WTC11 (cell line): ENCODE measurements around the gene REEP2. TPM values are rescaled to one million over a fixed set of nuclear protein-coding genes. Genes with fewer than 3 reads are reported as not detected.

Experiments used
- ATAC-seq: fragments of 200-7000 bp; cut with Tn5 transposase; 2 replicates; pipeline ENCODE4 v1.10.0; 2021; ENCODE audit warnings: mild to moderate bottlenecking, moderate library complexity
- CTCF ChIA-PET: fragments of 300-600 bp; sonication (Branson Sonifier 250); formaldehyde crosslinking; loops from one replicate; lab custom pipeline; 2021; ENCODE audit warnings: antibody characterized with exemption; lab: Charles Lee
- POLR2A ChIA-PET: fragments of 350-600 bp; sonication (Branson Sonifier 250); formaldehyde crosslinking; loops from one replicate; lab custom pipeline; 2021; ENCODE audit warnings: antibody characterized with exemption; lab: Charles Lee
- DNase-seq: peaks from one replicate; pipeline ENCODE4 v3.0.0; 2021; ENCODE audit warnings: low spot score
- H3K27ac Mint-ChIP-seq: 2 replicates; pipeline ENCODE4 v1.8.0; 2021; ENCODE audit warnings: mixed read lengths
- H3K27me3 Mint-ChIP-seq: 2 replicates; pipeline ENCODE4 v1.8.0; 2021; ENCODE audit warnings: low read depth, mild to moderate bottlenecking, moderate library complexity, mixed read lengths
- H3K36me3 Mint-ChIP-seq: 2 replicates; pipeline ENCODE4 v1.8.0; 2021; ENCODE audit warnings: mixed read lengths
- H3K4me1 Mint-ChIP-seq: 2 replicates; pipeline ENCODE4 v1.8.0; 2022; ENCODE audit warnings: mixed read lengths
- H3K4me3 Mint-ChIP-seq: 2 replicates; pipeline ENCODE4 v1.8.0; 2021; ENCODE audit warnings: mild to moderate bottlenecking, moderate library complexity, mixed read lengths
- H3K9me3 Mint-ChIP-seq: 2 replicates; pipeline ENCODE4 v1.8.0; 2021; ENCODE audit warnings: mixed read lengths
- CBFB ChIP-seq: sonication (generic); formaldehyde crosslinking; IDR thresholded peaks from 2 replicates; pipeline ENCODE4 v1.8.1; 2022; ENCODE audit warnings: mild to moderate bottlenecking, low read depth, missing genetic modification reagents
- EMX1 ChIP-seq: fragments of 250-450 bp; sonication (Bioruptor Pico); IDR thresholded peaks from 2 replicates; pipeline ENCODE4 v1.8.0; 2021; ENCODE audit warnings: mild to moderate bottlenecking
- ESRRA ChIP-seq: sonication (generic); formaldehyde crosslinking; IDR thresholded peaks from 2 replicates; pipeline ENCODE4 v1.8.1; 2022; ENCODE audit warnings: mild to moderate bottlenecking, missing genetic modification reagents, borderline replicate concordance
- ETV6 ChIP-seq: sonication (generic); formaldehyde crosslinking; IDR thresholded peaks from 2 replicates; pipeline ENCODE4 v1.8.1; 2022; ENCODE audit warnings: mild to moderate bottlenecking, missing genetic modification reagents
- FOXP1 ChIP-seq: sonication (generic); formaldehyde crosslinking; IDR thresholded peaks from 2 replicates; pipeline ENCODE4 v1.8.0; 2022; ENCODE audit warnings: missing genetic modification reagents, mild to moderate bottlenecking, moderate library complexity, borderline replicate concordance
- GABPB1 ChIP-seq: sonication (generic); formaldehyde crosslinking; IDR thresholded peaks from 2 replicates; pipeline ENCODE4 v1.8.1; 2023; ENCODE audit warnings: mild to moderate bottlenecking, missing genetic modification reagents
- NFATC4 ChIP-seq: fragments of 250-450 bp; sonication (Bioruptor Pico); IDR thresholded peaks from 2 replicates; pipeline ENCODE4 v1.9.0; 2021; ENCODE audit warnings: mild to moderate bottlenecking
- RORB ChIP-seq: fragments of 250-450 bp; sonication (Bioruptor Pico); IDR thresholded peaks from 2 replicates; pipeline ENCODE4 v1.9.0; 2021; ENCODE audit warnings: mild to moderate bottlenecking
- SMAD4 ChIP-seq: sonication (generic); formaldehyde crosslinking; IDR thresholded peaks from 2 replicates; pipeline ENCODE4 v1.8.0; 2022; ENCODE audit warnings: mild to moderate bottlenecking, missing genetic modification reagents
- TEAD4 ChIP-seq: sonication (generic); formaldehyde crosslinking; IDR thresholded peaks from 2 replicates; pipeline ENCODE4 v1.8.0; 2022; ENCODE audit warnings: mild to moderate bottlenecking, missing genetic modification reagents
- TP53 ChIP-seq: sonication (generic); formaldehyde crosslinking; IDR thresholded peaks from 2 replicates; pipeline ENCODE4 v1.8.1; 2023; ENCODE audit warnings: mild to moderate bottlenecking, missing genetic modification reagents
- ZNF263 ChIP-seq: sonication (generic); formaldehyde crosslinking; IDR thresholded peaks from 2 replicates; pipeline ENCODE4 v1.8.1; 2022; ENCODE audit warnings: low read depth, mild to moderate bottlenecking, moderate library complexity, missing genetic modification reagents
- ZNF416 ChIP-seq: fragments of 250-450 bp; sonication (Bioruptor Pico); IDR thresholded peaks from 2 replicates; pipeline ENCODE4 v1.9.0; 2021; ENCODE audit warnings: mild to moderate bottlenecking, inconsistent platforms
- ZNF423 ChIP-seq: fragments of 250-450 bp; sonication (Bioruptor Pico); IDR thresholded peaks from 2 replicates; pipeline ENCODE4 v2.1.2; 2022; ENCODE audit warnings: mild to moderate bottlenecking, moderate library complexity
- total RNA-seq: library from RNA; stranded (reverse); gene quantifications from 3 replicates; pipeline ENCODE4 v1.2.3, GENCODE V29; 2021
- TF ChIP-seq, protein P1 (sequence below): sonication (generic); formaldehyde crosslinking; IDR thresholded peaks from 2 replicates; pipeline ENCODE4 v1.8.0; 2023; ENCODE audit warnings: mild to moderate bottlenecking, missing genetic modification reagents
- TF ChIP-seq, protein P2 (sequence below): sonication (generic); formaldehyde crosslinking; IDR thresholded peaks from 2 replicates; pipeline ENCODE4 v1.8.0; 2022; ENCODE audit warnings: mild to moderate bottlenecking, missing genetic modification reagents
- TF ChIP-seq, protein P3 (sequence below): fragments of 250-450 bp; sonication (Bioruptor Pico); IDR thresholded peaks from 2 replicates; pipeline ENCODE4 v1.9.0; 2021; ENCODE audit warnings: moderate library complexity, mild to moderate bottlenecking, inconsistent platforms, borderline replicate concordance
- TF ChIP-seq, protein P4 (sequence below): fragments of 250-450 bp; sonication (Bioruptor Pico); IDR thresholded peaks from 2 replicates; pipeline ENCODE4 v1.8.0; 2021; ENCODE audit warnings: mild to moderate bottlenecking
- TF ChIP-seq, protein P5 (sequence below): fragments of 250-450 bp; sonication (Bioruptor Pico); IDR thresholded peaks from 2 replicates; pipeline ENCODE4 v1.9.0; 2021; ENCODE audit warnings: mild to moderate bottlenecking, borderline replicate concordance
- TF ChIP-seq, protein P6 (sequence below): fragments of 250-450 bp; sonication (Bioruptor Pico); IDR thresholded peaks from 2 replicates; pipeline ENCODE4 v1.9.0; 2021; ENCODE audit warnings: mild to moderate bottlenecking

REEP2 gene
- total RNA-seq, 1 experiment from 2014 or later, result 51.1 TPM

DNA sequence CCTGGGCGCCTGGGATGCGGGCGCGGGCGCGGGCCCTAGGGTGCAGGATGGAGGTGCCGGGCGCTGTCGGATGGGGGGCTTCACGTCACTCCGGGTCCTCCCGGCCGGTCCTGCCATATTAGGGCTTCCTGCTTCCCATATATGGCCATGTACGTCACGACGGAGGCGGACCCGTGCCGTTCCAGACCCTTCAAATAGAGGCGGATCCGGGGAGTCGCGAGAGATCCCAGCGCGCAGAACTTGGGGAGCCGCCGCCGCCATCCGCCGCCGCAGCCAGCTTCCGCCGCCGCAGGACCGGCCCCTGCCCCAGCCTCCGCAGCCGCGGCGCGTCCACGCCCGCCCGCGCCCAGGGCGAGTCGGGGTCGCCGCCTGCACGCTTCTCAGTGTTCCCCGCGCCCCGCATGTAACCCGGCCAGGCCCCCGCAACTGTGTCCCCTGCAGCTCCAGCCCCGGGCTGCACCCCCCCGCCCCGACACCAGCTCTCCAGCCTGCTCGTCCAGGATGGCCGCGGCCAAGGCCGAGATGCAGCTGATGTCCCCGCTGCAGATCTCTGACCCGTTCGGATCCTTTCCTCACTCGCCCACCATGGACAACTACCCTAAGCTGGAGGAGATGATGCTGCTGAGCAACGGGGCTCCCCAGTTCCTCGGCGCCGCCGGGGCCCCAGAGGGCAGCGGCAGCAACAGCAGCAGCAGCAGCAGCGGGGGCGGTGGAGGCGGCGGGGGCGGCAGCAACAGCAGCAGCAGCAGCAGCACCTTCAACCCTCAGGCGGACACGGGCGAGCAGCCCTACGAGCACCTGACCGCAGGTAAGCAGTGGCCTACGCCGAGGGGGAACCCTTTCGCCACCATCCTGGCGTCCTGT lies 26.6 kb downstream of the REEP2 start, which contains the start of gene EGR1 (continued):
- TF ChIP-seq, protein P1, sequence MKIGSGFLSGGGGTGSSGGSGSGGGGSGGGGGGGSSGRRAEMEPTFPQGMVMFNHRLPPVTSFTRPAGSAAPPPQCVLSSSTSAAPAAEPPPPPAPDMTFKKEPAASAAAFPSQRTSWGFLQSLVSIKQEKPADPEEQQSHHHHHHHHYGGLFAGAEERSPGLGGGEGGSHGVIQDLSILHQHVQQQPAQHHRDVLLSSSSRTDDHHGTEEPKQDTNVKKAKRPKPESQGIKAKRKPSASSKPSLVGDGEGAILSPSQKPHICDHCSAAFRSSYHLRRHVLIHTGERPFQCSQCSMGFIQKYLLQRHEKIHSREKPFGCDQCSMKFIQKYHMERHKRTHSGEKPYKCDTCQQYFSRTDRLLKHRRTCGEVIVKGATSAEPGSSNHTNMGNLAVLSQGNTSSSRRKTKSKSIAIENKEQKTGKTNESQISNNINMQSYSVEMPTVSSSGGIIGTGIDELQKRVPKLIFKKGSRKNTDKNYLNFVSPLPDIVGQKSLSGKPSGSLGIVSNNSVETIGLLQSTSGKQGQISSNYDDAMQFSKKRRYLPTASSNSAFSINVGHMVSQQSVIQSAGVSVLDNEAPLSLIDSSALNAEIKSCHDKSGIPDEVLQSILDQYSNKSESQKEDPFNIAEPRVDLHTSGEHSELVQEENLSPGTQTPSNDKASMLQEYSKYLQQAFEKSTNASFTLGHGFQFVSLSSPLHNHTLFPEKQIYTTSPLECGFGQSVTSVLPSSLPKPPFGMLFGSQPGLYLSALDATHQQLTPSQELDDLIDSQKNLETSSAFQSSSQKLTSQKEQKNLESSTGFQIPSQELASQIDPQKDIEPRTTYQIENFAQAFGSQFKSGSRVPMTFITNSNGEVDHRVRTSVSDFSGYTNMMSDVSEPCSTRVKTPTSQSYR, result peak; percentile 63; the same call in 1 of the 2 replicates
- TF ChIP-seq SMAD4 (0 out of 2 replicates have a peak, but pooled peaks have one; percentile 2), TEAD4 (CRISPR knock-in tag) (peak; percentile 40; the same call in 1 of the 2 replicates), RORB (peak; percentile 18; the same call in 1 of the 2 replicates), ZNF416 (CRISPR knock-in tag) (peak; percentile 69; the same call in 1 of the 2 replicates), ZNF263 (no peak), TP53 (CRISPR knock-in tag) (no peak), EMX1 (CRISPR knock-in tag) (peak; percentile 91), NFATC4 (0 out of 2 replicates have a peak, but pooled peaks have one; percentile 14), ZNF423 (CRISPR knock-in tag) (no peak; the same call in 1 of the 2 replicates), FOXP1 (CRISPR knock-in tag) (0 out of 2 replicates have a peak, but pooled peaks have one; percentile 38), CBFB (CRISPR knock-in tag) (0 out of 2 replicates have a peak, but pooled peaks have one; percentile 39)
- TF ChIP-seq, protein P2, sequence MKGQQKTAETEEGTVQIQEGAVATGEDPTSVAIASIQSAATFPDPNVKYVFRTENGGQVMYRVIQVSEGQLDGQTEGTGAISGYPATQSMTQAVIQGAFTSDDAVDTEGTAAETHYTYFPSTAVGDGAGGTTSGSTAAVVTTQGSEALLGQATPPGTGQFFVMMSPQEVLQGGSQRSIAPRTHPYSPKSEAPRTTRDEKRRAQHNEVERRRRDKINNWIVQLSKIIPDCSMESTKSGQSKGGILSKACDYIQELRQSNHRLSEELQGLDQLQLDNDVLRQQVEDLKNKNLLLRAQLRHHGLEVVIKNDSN (CRISPR knock-in tag), result peak; percentile 50; the same call in 1 of the 2 replicates
- TF ChIP-seq, protein P3, sequence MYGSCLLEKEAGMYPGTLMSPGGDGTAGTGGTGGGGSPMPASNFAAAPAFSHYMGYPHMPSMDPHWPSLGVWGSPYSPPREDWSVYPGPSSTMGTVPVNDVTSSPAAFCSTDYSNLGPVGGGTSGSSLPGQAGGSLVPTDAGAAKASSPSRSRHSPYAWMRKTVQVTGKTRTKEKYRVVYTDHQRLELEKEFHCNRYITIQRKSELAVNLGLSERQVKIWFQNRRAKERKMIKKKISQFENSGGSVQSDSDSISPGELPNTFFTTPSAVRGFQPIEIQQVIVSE (CRISPR knock-in tag), result no peak

DNA sequence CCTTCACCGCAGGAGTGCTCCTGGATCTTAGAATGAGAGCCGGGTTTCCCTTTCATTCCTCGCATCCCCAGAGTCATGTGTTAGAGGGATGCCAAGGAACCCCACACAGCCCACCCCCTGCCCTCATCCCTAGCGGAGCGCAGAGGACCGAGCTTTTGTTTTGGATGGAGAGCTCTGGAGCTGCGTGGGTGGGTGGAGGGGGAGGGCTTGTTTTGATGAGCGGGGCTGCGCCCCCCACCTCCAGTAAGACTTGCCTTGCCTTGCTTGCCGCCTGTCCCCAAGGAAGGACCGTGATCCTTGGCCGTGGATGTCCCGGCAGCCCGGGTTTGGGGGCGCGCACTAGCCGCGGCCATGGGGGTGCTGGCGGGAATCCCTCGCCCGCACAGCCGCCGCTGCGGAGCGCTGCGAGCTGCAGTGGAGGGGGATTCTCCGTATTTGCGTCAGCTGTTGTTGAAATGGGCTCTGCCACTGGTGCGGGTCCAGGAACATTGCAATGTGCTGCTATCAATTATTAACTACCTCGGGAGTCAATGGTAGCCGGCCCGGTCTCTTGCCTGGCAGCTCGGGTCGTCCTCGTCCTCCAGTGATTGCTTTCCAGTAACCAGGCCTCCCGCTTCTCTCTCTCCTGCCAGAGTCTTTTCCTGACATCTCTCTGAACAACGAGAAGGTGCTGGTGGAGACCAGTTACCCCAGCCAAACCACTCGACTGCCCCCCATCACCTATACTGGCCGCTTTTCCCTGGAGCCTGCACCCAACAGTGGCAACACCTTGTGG lies 27.5 kb downstream of the REEP2 start:
- ATAC-seq (no peak), DNase-seq (no peak)
- no peak overlapping the region for H3K27ac Mint-ChIP-seq
- H3K36me3 Mint-ChIP-seq, result peaks cover 22% of the 10 kb centered on the region
- ChIA-PET CTCF (interaction anchor here (0.9 to 13.9 kb wide), 8 partner anchors 11 to 114 kb away, joined by 3 to 254 read pairs (median 7); partner anchors contain the start of gene ETF1), POLR2A (interaction anchor here (1.1 to 3.3 kb wide), 7 partner anchors 15 to 113 kb away, joined by 3 to 28 read pairs (median 13); partner anchors contain the start of genes ETF1 and HSPA9)
- no peaks in the 10 kb centered on the region for H3K9me3 Mint-ChIP-seq
- H3K27me3 Mint-ChIP-seq, result peaks cover 34% of the 10 kb centered on the region
- H3K4me1 Mint-ChIP-seq, result 0 out of 2 replicates have a peak, but pooled peaks cover 5% of the 10 kb centered on the region
- peak overlapping the region; percentile 72 for H3K4me3 Mint-ChIP-seq
- TF ChIP-seq EMX1 (CRISPR knock-in tag) (peak; percentile 85), ESRRA (CRISPR knock-in tag) (no peak), ZNF263 (no peak), NFATC4 (peak; percentile 61; the same call in 1 of the 2 replicates), GABPB1 (CRISPR knock-in tag) (peak; percentile 68; the same call in 1 of the 2 replicates), ETV6 (CRISPR knock-in tag) (0 out of 2 replicates have a peak, but pooled peaks have one; percentile 51)
- TF ChIP-seq, protein P4, sequence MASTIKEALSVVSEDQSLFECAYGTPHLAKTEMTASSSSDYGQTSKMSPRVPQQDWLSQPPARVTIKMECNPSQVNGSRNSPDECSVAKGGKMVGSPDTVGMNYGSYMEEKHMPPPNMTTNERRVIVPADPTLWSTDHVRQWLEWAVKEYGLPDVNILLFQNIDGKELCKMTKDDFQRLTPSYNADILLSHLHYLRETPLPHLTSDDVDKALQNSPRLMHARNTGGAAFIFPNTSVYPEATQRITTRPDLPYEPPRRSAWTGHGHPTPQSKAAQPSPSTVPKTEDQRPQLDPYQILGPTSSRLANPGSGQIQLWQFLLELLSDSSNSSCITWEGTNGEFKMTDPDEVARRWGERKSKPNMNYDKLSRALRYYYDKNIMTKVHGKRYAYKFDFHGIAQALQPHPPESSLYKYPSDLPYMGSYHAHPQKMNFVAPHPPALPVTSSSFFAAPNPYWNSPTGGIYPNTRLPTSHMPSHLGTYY (CRISPR knock-in tag), result 0 out of 2 replicates have a peak, but pooled peaks have one; percentile 14
- TF ChIP-seq, protein P5, sequence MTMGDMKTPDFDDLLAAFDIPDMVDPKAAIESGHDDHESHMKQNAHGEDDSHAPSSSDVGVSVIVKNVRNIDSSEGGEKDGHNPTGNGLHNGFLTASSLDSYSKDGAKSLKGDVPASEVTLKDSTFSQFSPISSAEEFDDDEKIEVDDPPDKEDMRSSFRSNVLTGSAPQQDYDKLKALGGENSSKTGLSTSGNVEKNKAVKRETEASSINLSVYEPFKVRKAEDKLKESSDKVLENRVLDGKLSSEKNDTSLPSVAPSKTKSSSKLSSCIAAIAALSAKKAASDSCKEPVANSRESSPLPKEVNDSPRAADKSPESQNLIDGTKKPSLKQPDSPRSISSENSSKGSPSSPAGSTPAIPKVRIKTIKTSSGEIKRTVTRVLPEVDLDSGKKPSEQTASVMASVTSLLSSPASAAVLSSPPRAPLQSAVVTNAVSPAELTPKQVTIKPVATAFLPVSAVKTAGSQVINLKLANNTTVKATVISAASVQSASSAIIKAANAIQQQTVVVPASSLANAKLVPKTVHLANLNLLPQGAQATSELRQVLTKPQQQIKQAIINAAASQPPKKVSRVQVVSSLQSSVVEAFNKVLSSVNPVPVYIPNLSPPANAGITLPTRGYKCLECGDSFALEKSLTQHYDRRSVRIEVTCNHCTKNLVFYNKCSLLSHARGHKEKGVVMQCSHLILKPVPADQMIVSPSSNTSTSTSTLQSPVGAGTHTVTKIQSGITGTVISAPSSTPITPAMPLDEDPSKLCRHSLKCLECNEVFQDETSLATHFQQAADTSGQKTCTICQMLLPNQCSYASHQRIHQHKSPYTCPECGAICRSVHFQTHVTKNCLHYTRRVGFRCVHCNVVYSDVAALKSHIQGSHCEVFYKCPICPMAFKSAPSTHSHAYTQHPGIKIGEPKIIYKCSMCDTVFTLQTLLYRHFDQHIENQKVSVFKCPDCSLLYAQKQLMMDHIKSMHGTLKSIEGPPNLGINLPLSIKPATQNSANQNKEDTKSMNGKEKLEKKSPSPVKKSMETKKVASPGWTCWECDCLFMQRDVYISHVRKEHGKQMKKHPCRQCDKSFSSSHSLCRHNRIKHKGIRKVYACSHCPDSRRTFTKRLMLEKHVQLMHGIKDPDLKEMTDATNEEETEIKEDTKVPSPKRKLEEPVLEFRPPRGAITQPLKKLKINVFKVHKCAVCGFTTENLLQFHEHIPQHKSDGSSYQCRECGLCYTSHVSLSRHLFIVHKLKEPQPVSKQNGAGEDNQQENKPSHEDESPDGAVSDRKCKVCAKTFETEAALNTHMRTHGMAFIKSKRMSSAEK, result 0 out of 2 replicates have a peak, but pooled peaks have one; percentile 75
- TF ChIP-seq, protein P6, sequence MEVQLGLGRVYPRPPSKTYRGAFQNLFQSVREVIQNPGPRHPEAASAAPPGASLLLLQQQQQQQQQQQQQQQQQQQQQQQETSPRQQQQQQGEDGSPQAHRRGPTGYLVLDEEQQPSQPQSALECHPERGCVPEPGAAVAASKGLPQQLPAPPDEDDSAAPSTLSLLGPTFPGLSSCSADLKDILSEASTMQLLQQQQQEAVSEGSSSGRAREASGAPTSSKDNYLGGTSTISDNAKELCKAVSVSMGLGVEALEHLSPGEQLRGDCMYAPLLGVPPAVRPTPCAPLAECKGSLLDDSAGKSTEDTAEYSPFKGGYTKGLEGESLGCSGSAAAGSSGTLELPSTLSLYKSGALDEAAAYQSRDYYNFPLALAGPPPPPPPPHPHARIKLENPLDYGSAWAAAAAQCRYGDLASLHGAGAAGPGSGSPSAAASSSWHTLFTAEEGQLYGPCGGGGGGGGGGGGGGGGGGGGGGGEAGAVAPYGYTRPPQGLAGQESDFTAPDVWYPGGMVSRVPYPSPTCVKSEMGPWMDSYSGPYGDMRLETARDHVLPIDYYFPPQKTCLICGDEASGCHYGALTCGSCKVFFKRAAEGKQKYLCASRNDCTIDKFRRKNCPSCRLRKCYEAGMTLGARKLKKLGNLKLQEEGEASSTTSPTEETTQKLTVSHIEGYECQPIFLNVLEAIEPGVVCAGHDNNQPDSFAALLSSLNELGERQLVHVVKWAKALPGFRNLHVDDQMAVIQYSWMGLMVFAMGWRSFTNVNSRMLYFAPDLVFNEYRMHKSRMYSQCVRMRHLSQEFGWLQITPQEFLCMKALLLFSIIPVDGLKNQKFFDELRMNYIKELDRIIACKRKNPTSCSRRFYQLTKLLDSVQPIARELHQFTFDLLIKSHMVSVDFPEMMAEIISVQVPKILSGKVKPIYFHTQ (CRISPR knock-in tag), result no peak
